GM10266 (cell line): ENCODE results near the gene TTC34.

Source experiments
- DNase-seq: peaks from one replicate; pipeline ENCODE4 v3.0.0; 2012; ENCODE audit errors: extremely low spot score
- TF ChIP-seq, protein P1 (sequence below): IDR thresholded peaks from 2 replicates; pipeline ENCODE4 v1.5.1; 2012; ENCODE audit warnings: mild to moderate bottlenecking, low read depth; ENCODE audit not compliant: control insufficient read depth, insufficient read depth; ENCODE audit errors: missing control alignments

Gene TTC34

DNA sequence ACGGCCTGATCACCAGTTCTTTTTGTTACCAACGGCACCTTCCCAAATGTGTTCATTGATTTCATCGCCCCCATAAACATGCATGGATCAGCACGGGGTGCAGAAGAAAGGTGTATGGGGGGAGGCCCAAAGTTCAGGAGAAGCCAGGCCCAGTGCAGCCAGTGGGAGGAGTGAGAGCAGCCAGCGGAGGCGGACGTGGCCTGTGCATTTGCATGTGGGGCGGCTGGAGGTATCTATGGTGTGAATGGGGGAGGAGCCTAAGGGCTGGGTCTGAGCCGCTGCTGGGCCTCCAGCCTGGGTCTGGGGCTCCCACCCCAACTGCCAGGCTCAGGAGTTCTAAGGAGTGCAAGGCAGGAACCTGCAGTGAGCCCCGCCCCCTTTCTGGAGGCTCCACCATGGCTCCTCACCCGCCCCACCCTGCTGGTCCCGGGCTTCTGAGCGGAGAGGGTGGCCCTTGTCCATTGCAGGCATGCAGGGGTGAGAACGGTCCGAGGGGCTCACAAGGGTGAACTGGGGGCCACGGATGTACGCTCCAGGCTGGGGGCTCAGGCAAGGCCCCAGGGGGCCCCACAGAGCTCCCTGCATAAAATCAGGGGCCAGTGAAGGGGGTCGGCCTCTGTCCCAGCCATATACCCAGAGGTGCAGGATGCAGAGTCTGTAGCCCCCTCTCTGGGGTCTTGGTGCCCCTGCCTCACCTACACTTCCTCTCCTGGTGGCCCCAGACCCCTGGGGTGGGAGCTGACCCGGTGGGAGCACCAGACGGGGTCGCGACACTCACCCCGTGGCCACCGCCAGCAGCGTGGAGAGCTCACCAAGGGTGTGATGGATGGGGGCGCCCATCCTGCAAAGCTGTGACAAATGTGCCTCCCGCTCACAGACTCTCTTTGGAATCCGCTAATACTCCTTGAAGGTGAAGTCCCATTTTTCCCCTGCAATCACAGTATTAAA, 31.3 kb upstream of the TTC34 start:
- TF ChIP-seq, protein P1, sequence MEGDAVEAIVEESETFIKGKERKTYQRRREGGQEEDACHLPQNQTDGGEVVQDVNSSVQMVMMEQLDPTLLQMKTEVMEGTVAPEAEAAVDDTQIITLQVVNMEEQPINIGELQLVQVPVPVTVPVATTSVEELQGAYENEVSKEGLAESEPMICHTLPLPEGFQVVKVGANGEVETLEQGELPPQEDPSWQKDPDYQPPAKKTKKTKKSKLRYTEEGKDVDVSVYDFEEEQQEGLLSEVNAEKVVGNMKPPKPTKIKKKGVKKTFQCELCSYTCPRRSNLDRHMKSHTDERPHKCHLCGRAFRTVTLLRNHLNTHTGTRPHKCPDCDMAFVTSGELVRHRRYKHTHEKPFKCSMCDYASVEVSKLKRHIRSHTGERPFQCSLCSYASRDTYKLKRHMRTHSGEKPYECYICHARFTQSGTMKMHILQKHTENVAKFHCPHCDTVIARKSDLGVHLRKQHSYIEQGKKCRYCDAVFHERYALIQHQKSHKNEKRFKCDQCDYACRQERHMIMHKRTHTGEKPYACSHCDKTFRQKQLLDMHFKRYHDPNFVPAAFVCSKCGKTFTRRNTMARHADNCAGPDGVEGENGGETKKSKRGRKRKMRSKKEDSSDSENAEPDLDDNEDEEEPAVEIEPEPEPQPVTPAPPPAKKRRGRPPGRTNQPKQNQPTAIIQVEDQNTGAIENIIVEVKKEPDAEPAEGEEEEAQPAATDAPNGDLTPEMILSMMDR: no peak
- DNase-seq: no peak

DNA sequence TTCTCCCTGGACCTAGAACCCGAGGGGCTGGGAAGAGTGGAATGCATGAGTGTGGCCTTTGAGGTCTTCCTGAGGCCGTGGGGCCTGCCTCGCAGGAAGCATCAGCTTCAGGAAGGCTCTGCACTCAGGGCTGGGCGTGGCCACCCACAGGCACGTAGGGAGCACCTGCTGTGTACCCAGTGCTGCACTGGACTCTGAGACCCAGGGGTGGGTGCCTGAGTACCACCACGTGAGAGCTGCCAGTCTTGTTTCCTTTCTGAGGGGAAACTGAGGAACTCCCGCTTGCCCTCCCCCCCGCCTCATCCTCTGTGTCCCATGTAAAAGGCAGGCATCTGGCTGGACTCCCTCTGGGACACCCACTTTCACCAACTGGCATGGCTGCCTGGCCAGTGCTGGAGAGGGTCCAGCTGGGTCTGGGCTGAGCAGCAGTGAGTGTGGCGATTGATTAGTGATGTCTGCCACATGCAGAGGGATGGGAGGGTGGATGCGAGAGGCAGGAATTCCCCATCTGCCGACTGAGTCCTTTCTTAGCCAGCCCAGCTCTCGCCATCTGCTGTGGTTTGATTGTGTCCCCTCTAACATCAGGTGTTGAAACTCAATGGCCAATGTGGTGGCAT, 30.2 kb upstream of the TTC34 start:
- TF ChIP-seq, protein P1: no peak
- DNase-seq: no peak

DNA sequence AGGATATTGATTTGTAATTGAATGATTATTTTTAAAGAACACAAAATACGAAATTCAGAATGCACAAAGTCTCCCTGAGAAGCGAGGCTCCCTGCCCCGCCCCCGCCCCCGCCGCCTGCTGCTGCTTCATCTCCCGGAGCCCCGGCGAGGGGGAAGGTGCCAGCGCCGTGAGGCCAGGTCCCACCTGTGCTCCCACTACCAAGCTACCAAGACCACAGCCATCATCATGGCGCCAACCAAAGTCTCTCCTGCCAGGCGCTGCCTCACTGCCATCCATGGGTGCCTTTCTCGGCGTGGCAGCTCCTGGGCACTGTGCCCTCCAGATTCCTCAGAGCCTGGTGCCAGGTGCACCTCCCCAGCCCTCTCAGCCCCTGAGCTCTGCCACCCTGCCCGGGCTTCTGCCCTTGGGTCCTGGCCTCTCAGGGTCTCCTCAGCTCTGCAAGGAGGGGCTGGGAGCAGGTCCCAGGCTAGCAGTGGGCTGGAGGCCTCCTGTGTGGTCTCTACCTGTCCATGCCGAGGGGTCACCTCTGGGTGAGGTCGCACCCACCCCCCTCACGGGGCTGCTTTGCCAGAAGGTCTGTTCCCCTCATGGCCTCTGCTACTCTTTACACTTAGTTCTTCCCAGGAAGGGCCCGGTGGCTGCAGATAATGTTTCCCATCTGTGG, 29.4 kb upstream of the TTC34 start:
- no peak for DNase-seq
- TF ChIP-seq, protein P1: no peak

DNA sequence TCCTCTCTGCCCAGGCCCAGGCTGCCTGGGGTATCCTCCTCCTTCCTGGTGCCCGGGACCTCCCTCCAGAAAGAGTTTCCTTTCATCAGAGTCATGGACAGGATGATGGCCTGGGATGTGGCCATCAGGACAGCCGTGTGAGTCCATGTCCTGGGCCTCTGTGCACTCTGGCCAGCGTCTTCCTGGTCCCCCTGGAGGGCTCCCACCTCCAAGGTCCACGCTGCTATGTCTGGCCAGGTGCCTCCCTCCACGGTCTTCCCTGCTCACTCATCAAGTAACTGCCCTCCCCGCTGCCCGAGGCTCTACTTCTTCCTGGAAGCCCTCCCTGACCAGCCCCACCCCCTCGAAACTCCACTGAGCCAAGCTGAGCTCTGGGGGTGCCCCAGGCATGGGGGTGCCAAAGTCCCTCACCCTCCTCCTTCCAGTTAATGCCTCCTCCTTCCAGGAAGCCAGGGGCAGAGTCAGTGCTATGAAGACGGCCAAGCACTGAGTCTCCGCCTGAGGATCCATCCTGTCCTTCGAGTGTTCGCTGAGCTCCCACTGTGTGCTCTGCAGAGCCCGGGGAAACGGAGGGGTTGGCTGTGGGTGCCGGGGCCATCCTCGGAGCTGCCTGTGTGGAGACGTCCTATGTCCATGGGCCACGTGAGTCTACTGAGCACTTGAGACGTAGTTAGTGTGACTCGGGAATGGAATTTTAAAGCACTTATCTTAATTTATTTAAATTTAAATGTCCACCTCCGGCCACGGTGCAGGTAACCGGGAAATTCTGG, 28.5 kb upstream of the TTC34 start:
- TF ChIP-seq, protein P1: no peak
- DNase-seq: no peak

DNA sequence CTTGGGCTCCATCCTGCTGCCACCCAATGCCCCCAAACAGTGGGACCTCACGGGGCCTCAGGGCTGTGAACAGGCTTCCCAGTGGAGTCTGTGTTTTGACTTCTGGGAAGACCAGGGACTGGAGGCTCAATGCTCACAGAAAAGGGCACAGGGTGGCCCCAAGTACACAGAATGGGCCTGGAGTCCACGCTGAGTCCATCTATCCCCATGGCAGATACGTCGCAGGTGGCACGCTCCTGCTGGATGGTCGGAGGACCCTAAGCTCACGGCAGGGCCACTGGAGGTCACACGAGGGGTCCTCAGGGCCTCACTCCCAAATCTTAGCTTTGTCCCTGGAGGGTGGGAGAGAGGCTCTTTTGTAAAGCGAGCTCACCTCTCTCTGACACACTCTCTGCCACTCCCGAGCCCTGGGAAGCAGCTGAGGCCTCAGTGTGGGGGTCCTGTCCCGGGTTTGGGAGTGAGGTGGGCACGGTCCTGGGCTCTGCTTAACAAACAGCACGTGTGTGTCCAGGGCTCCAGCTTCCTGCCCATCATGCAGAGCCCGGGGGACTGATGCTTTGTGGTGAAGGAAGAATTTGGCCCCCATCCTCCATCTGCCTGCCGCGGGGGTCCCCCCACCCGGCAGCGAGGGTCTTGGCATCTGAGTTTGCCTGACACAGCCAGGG, 27.2 kb upstream of the TTC34 start:
- TF ChIP-seq, protein P1: no peak
- DNase-seq: no peak

DNA sequence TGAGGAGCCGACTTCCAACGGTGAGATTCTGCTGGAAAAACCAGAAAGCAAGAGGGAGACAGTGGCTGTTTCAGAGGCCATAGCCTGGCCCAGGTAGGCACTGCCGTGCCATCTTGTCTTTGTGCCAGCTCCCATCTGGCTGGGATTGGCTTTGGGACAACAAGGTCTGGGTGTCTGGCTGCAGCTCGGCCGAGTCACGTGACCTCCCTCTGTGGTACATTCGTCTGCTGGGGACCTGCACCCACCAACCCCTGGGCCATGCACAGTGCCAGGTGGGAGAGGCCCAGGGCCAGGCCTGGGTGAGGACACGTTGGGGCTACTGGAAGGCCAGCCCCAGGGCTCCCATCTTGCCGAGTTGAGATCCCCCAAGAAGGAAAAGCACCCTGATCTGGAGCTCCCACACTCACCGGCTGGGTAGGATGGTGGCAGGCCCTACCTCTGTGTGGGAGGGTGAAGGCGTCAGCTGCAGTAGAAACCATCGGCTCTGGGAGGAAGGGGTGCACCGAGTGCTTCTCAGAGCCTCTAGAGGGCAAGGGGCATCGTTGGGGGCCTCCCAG, 25.3 kb upstream of the TTC34 start:
- DNase-seq: no peak
- TF ChIP-seq, protein P1: no peak
